H1 (cell line): Measurements from ENCODE around the gene C11orf71. TPM values are rescaled to one million over a fixed set of nuclear protein-coding genes. Genes with fewer than 3 reads are reported as not detected.

Source experiments
- CTCF ChIA-PET: fragments of 300-600 bp; sonication (Branson Sonifier 250); formaldehyde crosslinking; loops from one replicate; lab custom pipeline; 2021; ENCODE audit not compliant: partially characterized antibody; lab: Charles Lee
- POLR2A ChIA-PET: fragments of 300-600 bp; sonication (Branson Sonifier 250); formaldehyde crosslinking; loops from one replicate; lab custom pipeline; 2021; ENCODE audit warnings: inconsistent platforms; ENCODE audit not compliant: partially characterized antibody; lab: Charles Lee
- DNase-seq, 2 experiments: peaks; one replicate each; pipeline versions ENCODE4 v3.0.0 to v3.0.0-alpha.2; 2010 to 2022; ENCODE audit warnings: low spot score in 2 of 2, low read depth in 1 of 2, mixed read lengths in 1 of 2
- FAIRE-seq: peaks from 2 replicates; lab custom pipeline; 2011; peaks lifted over from hg19 to GRCh38; lab: Jason Lieb, UNC
- H2AFZ ChIP-seq: 2 replicates; pipeline ENCODE4 v1.8.1; 2012; ENCODE audit warnings: low read length, inconsistent platforms
- H2AK5ac ChIP-seq: 2 replicates; pipeline ENCODE4 v1.6.1; 2013; ENCODE audit warnings: low read depth, low read length
- H2BK120ac ChIP-seq: replicated peaks from 2 replicates; pipeline ENCODE3; 2013; ENCODE audit warnings: low read depth, low read length, inconsistent platforms
- H2BK12ac ChIP-seq: 2 replicates; pipeline ENCODE4 v1.6.1; 2013; ENCODE audit warnings: low read depth, low read length
- H2BK15ac ChIP-seq: 2 replicates; pipeline ENCODE4 v1.6.1; 2013; ENCODE audit warnings: low read length
- H2BK20ac ChIP-seq: 2 replicates; pipeline ENCODE4 v1.6.1; 2013; ENCODE audit warnings: low read length
- H2BK5ac ChIP-seq: 2 replicates; pipeline ENCODE4 v1.6.1; 2013; ENCODE audit warnings: low read depth, low read length
- H3K14ac ChIP-seq: 2 replicates; pipeline ENCODE4 v1.6.1; 2013; ENCODE audit warnings: inconsistent platforms; ENCODE audit not compliant: insufficient read length
- H3K18ac ChIP-seq: 2 replicates; pipeline ENCODE4 v1.6.1; 2013; ENCODE audit warnings: low read length; ENCODE audit errors: extremely low read depth
- H3K23ac ChIP-seq: 2 replicates; pipeline ENCODE4 v1.6.1; 2013; ENCODE audit warnings: inconsistent platforms; ENCODE audit not compliant: insufficient read length
- H3K23me2 ChIP-seq: 2 replicates; pipeline ENCODE4 v1.6.1; 2013; ENCODE audit warnings: low read depth, low read length
- H3K27ac ChIP-seq: 2 replicates; pipeline ENCODE4 v1.6.1; 2011; ENCODE audit warnings: low read depth, low read length, inconsistent platforms
- H3K27me3 ChIP-seq, 4 experiments: replicated peaks in 1 of 4; 1 replicate in 1 of 4; 2 replicates in 3 of 4; pipeline versions ENCODE4 v1.6.1 to v1.8.1; 2011 to 2013; ENCODE audit warnings: low read length in 3 of 4, mild to moderate bottlenecking in 3 of 4, inconsistent platforms in 2 of 4, mixed read lengths in 2 of 4, moderate library complexity in 1 of 4; ENCODE audit not compliant: control insufficient read depth in 3 of 4, insufficient read depth in 3 of 4; ENCODE audit errors: extremely low read depth in 1 of 4
- H3K36me3 ChIP-seq, 4 experiments: 2 replicates each; pipeline versions ENCODE4 v1.6.1 to v1.8.1; 2011 to 2013; ENCODE audit warnings: mild to moderate bottlenecking in 4 of 4, low read length in 3 of 4, moderate library complexity in 2 of 4, control low read depth in 1 of 4, inconsistent platforms in 1 of 4; ENCODE audit not compliant: insufficient read depth in 4 of 4, control insufficient read depth in 2 of 4
- H3K4ac ChIP-seq: replicated peaks from 2 replicates; pipeline ENCODE3; 2013; ENCODE audit warnings: low read length, low read depth, mixed read lengths, inconsistent platforms; ENCODE audit not compliant: insufficient read length
- H3K4me1 ChIP-seq, 4 experiments: replicated peaks in 1 of 4; 1 replicate in 1 of 4; 2 replicates in 3 of 4; pipeline versions ENCODE4 v1.6.1 to v1.8.1; 2011 to 2013; ENCODE audit warnings: low read length in 3 of 4, inconsistent platforms in 2 of 4, mixed read lengths in 1 of 4; ENCODE audit not compliant: insufficient read depth in 4 of 4, control insufficient read depth in 3 of 4
- H3K4me2 ChIP-seq, 2 experiments: 2 replicates each; pipeline versions ENCODE4 v1.6.1 to v1.8.1; 2011 to 2013; ENCODE audit warnings: low read depth in 2 of 2, low read length in 2 of 2, control low read depth in 1 of 2, inconsistent platforms in 1 of 2, mild to moderate bottlenecking in 1 of 2; ENCODE audit not compliant: insufficient read depth in 1 of 2
- H3K4me3 ChIP-seq, 4 experiments: fragments of 200-600, 300-600 bp in 1 of 4; sonication (generic), shearing (Covaris generic), sonication (Bioruptor Twin) in 1 of 4; 2 replicates each; pipeline versions ENCODE4 v1.5.1 to v1.8.1; 2011 to 2016; ENCODE audit warnings: low read length in 4 of 4, low read depth in 3 of 4, control low read depth in 2 of 4, inconsistent platforms in 2 of 4, mild to moderate bottlenecking in 2 of 4, mixed read lengths in 1 of 4, moderate library complexity in 1 of 4; ENCODE audit not compliant: insufficient read depth in 2 of 4; ENCODE audit errors: extremely low read depth in 1 of 4
- H3K56ac ChIP-seq: replicated peaks from 2 replicates; pipeline ENCODE3; 2013; ENCODE audit warnings: low read depth, mild to moderate bottlenecking, mixed read lengths, low read length, inconsistent platforms; ENCODE audit not compliant: insufficient read length
- H3K79me1 ChIP-seq: 2 replicates; pipeline ENCODE4 v1.6.1; 2013; ENCODE audit warnings: low read depth, low read length, control low read depth
- H3K79me2 ChIP-seq, 2 experiments: 2 replicates each; pipeline versions ENCODE4 v1.6.1 to v1.8.1; 2012 to 2013; ENCODE audit warnings: low read length in 2 of 2, mild to moderate bottlenecking in 2 of 2, inconsistent platforms in 1 of 2; ENCODE audit not compliant: insufficient read depth in 2 of 2, control insufficient read depth in 1 of 2
- H3K9ac ChIP-seq, 4 experiments: replicated peaks in 1 of 4; 1 replicate in 1 of 4; 2 replicates in 3 of 4; pipeline versions ENCODE4 v1.6.1 to v1.8.1; 2011 to 2013; ENCODE audit warnings: low read depth in 3 of 4, low read length in 3 of 4, control low read depth in 2 of 4, mild to moderate bottlenecking in 2 of 4, moderate library complexity in 2 of 4, inconsistent platforms in 1 of 4; ENCODE audit errors: extremely low read depth in 1 of 4
- H3K9me3 ChIP-seq, 2 experiments: 2 replicates each; pipeline versions ENCODE4 v1.6.1 to v1.8.1; 2012 to 2013; ENCODE audit warnings: mild to moderate bottlenecking in 2 of 2, moderate library complexity in 2 of 2, control low read depth in 1 of 2, inconsistent platforms in 1 of 2, low read depth in 1 of 2, low read length in 1 of 2, mixed read lengths in 1 of 2; ENCODE audit not compliant: insufficient read depth in 2 of 2
- H4K20me1 ChIP-seq, 2 experiments: replicated peaks in 1 of 2; 2 replicates each; pipeline versions ENCODE3 to v1.8.1; 2011 to 2013; ENCODE audit warnings: inconsistent platforms in 2 of 2, low read length in 2 of 2, mild to moderate bottlenecking in 1 of 2; ENCODE audit not compliant: insufficient read depth in 2 of 2, control insufficient read depth in 1 of 2
- H4K5ac ChIP-seq: 2 replicates; pipeline ENCODE4 v1.6.1; 2013; ENCODE audit warnings: low read length, low read depth, mixed read lengths, inconsistent platforms; ENCODE audit not compliant: insufficient read length
- H4K8ac ChIP-seq: 2 replicates; pipeline ENCODE4 v1.8.0; 2013; ENCODE audit warnings: mild to moderate bottlenecking, moderate library complexity, low read length, inconsistent platforms; ENCODE audit not compliant: insufficient read depth; ENCODE audit errors: extremely low read depth
- H4K91ac ChIP-seq: replicated peaks from 2 replicates; pipeline ENCODE3; 2013; ENCODE audit warnings: low read length, mixed read lengths, inconsistent platforms; ENCODE audit not compliant: insufficient read length
- BCL11A ChIP-seq, 2 experiments: IDR thresholded peaks; one replicate each; pipeline ENCODE4 v1.6.1; 2011; ENCODE audit warnings: low read depth in 2 of 2, low read length in 2 of 2, mild to moderate bottlenecking in 2 of 2
- CHD1 ChIP-seq: IDR thresholded peaks from 2 replicates; pipeline ENCODE4 v1.6.1; 2012; ENCODE audit warnings: low read depth, low read length, improper control_type of control experiment
- CREB1 ChIP-seq: IDR thresholded peaks from 2 replicates; pipeline ENCODE4 v1.6.1; 2012; ENCODE audit warnings: inconsistent platforms
- GABPA ChIP-seq: IDR thresholded peaks from 2 replicates; pipeline ENCODE4 v1.6.1; 2011; ENCODE audit warnings: mild to moderate bottlenecking, low read length, moderate library complexity, borderline replicate concordance; ENCODE audit not compliant: insufficient read depth
- HDAC6 ChIP-seq: IDR thresholded peaks from one replicate; pipeline ENCODE4 v1.7.1; 2012; ENCODE audit warnings: low read depth, mild to moderate bottlenecking, inconsistent platforms, low read length, moderate library complexity
- NRF1 ChIP-seq: IDR thresholded peaks from 2 replicates; pipeline ENCODE4 v1.6.1; 2011; ENCODE audit warnings: mild to moderate bottlenecking, low read depth, low read length, improper control_type of control experiment
- POLR2A ChIP-seq, 2 experiments: IDR thresholded peaks; 1 replicate in 1 of 2; 2 replicates in 1 of 2; pipeline ENCODE4 v1.6.1; 2011; ENCODE audit warnings: low read depth in 2 of 2, low read length in 2 of 2, mild to moderate bottlenecking in 2 of 2; ENCODE audit errors: control extremely low read depth in 1 of 2
- SIRT6 ChIP-seq: IDR thresholded peaks from one replicate; pipeline ENCODE4 v1.7.1; 2012; ENCODE audit warnings: low read length, inconsistent platforms
- SIX5 ChIP-seq: IDR thresholded peaks from 2 replicates; pipeline ENCODE4 v1.6.1; 2011; ENCODE audit warnings: mild to moderate bottlenecking, low read depth, low read length
- TEAD4 ChIP-seq: IDR thresholded peaks from 2 replicates; pipeline ENCODE4 v1.6.1; 2012; ENCODE audit warnings: low read depth, low read length, inconsistent platforms, mixed read lengths
- WGBS, 2 experiments: shearing (Covaris generic) in 1 of 2; methylation state at CpG; one replicate each; pipeline versions ENCODE4 v1.1.6 to v1.1.7; 2013 to 2015; ENCODE audit warnings: low lambda C conversion rate in 2 of 2, mixed read lengths in 2 of 2, inconsistent platforms in 1 of 2, low coverage in 1 of 2, missing lambda C conversion rate in 1 of 2; ENCODE audit not compliant: insufficient replicate concordance in 2 of 2, insufficient coverage in 1 of 2, insufficient read length in 1 of 2; ENCODE audit errors: extremely low coverage in 1 of 2, missing lambda C conversion rate in 1 of 2; 5-methylcytosine and 5-hydroxymethylcytosine counted together
- long read RNA-seq, 2 experiments: library from RNA in 1 of 2; library from capped mRNA in 1 of 2; stranded (forward); transcript quantifications; one replicate each; pipeline ENCODE4 v2.0.0, GENCODE V29; 2021; ENCODE audit warnings: inconsistent platforms in 1 of 2
- polyA minus RNA-seq, 3 experiments: library from RNA; depleted of rRNA, polyadenylated mRNA; stranded (reverse); fragments of >200 nt; gene quantifications; 1 replicate in 2 of 3; 2 replicates in 1 of 3; pipeline ENCODE4 v1.2.3, GENCODE V29; 2011
- polyA plus RNA-seq, 7 experiments: library from polyadenylated mRNA; depleted of rRNA in 3 of 7; stranded (reverse) in 5 of 7; unstranded in 2 of 7; fragments of >200 nt in 5 of 7; fragments of 200-250 nt in 2 of 7; gene quantifications; 1 replicate in 5 of 7; 2 replicates in 1 of 7; 4 replicates in 1 of 7; pipeline versions ENCODE4 v1.2.1 to v1.2.3, GENCODE V29; 2011 to 2013; ENCODE audit warnings: missing spikeins in 2 of 7, mixed read lengths in 2 of 7
- total RNA-seq: library from RNA; stranded (reverse); fragmentation: NEBNext Ultra II Directional; extraction: Animal tissue kit (Norgen Biotek cat#: 25700); gene quantifications from 2 replicates; pipeline ENCODE4 v1.2.1, GENCODE V29; 2021

The C11orf71 gene
- 5.4 and 5.8 TPM in 2 replicates for total RNA-seq
- polyA plus RNA-seq (2011; rRNA removed), result 8.7 and 13.4 TPM in 2 replicates
- 9.3 TPM for polyA plus RNA-seq (2011; cell fraction: cytosol; rRNA removed)
- 9.2 TPM for polyA plus RNA-seq (2011; cell fraction: nucleus; rRNA removed)
- 3.5 to 4.8 TPM (median 3.7 TPM) in 4 replicates for polyA plus RNA-seq (2012, experiment 1 of 2)
- 2.1 TPM for polyA plus RNA-seq (2012, experiment 2 of 2)
- polyA plus RNA-seq (2013, experiment 1 of 2), result 6.7 TPM
- polyA plus RNA-seq (2013, experiment 2 of 2), result 5.9 TPM
- 5.9 and 6.0 TPM in 2 replicates for polyA minus RNA-seq (2011; rRNA and poly(A)+ RNA removed)
- polyA minus RNA-seq (2011; cell fraction: cytosol; rRNA and poly(A)+ RNA removed), result 5.1 TPM
- polyA minus RNA-seq (2011; cell fraction: nucleus; rRNA and poly(A)+ RNA removed), result 11.4 TPM
- long read RNA-seq, experiment 1, transcript C11orf71-202 (1 exons, 1,980 nt), result major isoform, 9 of 9 reads
- long read RNA-seq, experiment 1, partial matches to known transcripts, result 0 of 9 reads
- long read RNA-seq, experiment 1, other reads (novel, unspliced or antisense), result 0 of 9 reads
- long read RNA-seq, experiment 2, transcript C11orf71-202 (1 exons, 1,980 nt), result major isoform, 5 of 5 reads
- long read RNA-seq, experiment 2, partial matches to known transcripts, result 0 of 5 reads
- long read RNA-seq, experiment 2, other reads (novel, unspliced or antisense), result 0 of 5 reads

- no peak within 1 kb of the TSS for H3K14ac ChIP-seq
- peaks cover 0 to 20% (median 5%) of the 10 kb centered on the region in 4 experiments; a peak in 4 of 8 replicates for H3K36me3 ChIP-seq
- peak within 1 kb of the TSS; percentile 100 for H2BK5ac ChIP-seq
- H2BK15ac ChIP-seq, result peak within 1 kb of the TSS; percentile 93
- H3K79me2 ChIP-seq, result peaks cover 0 to 58% of the 10 kb centered on the region in 2 experiments; a peak in 3 of 4 replicates
- FAIRE-seq (no peak), DNase-seq (peak; percentile 95)
- peak within 1 kb of the TSS; percentile 99 for H2BK120ac ChIP-seq
- no peaks in the 10 kb centered on the region for H3K27me3 ChIP-seq
- H3K79me1 ChIP-seq, result no peaks in the 10 kb centered on the region
- no peak within 1 kb of the TSS for H2BK20ac ChIP-seq
- H3K4ac ChIP-seq, result peak within 1 kb of the TSS; percentile 99
- peak within 1 kb of the TSS; percentile 94 for H3K56ac ChIP-seq
- H3K4me1 ChIP-seq, result no peaks in the 10 kb centered on the region; a peak in 1 of 7 replicates
- peak within 1 kb of the TSS; percentile 99 for H3K27ac ChIP-seq
- H2AK5ac ChIP-seq, result peak within 1 kb of the TSS; percentile 96
- peak within 1 kb of the TSS; percentile 83 to 94 (median 90) for H3K4me3 ChIP-seq
- peak within 1 kb of the TSS; percentile 98 for H4K5ac ChIP-seq
- peaks cover 8% of the 10 kb centered on the region; the same call in 1 of the 2 replicates for H3K23me2 ChIP-seq
- H3K9ac ChIP-seq, result peak within 1 kb of the TSS; percentile 82 to 98 (median 97)
- H4K91ac ChIP-seq, result peak within 1 kb of the TSS; percentile 98
- peak within 1 kb of the TSS; percentile 98; the same call in 1 of the 2 replicates for H2BK12ac ChIP-seq
- 2% methylated on average over 58 of the region's 65 CpGs; no CpG with 5 or more reads in 1 of the 2 experiments for WGBS, 2 experiments
- CTCF ChIA-PET, result interaction anchor here (1.3 kb wide), 1 partner anchor 9 kb away, joined by 3 read pairs; no protein-coding TSS in a partner anchor
- peak within 1 kb of the TSS; percentile 82 for H2AFZ ChIP-seq
- POLR2A ChIA-PET, result interaction anchor here (0.7 to 1.8 kb wide), 8 partner anchors 12 to 149 kb away, joined by 3 to 14 read pairs (median 4); no protein-coding TSS in a partner anchor
- peak within 1 kb of the TSS; percentile 99 for H4K8ac ChIP-seq
- H4K20me1 ChIP-seq, result peaks cover 0 to 2% of the 10 kb centered on the region in 2 experiments
- H3K9me3 ChIP-seq, result no peaks in the 10 kb centered on the region
- peak within 1 kb of the TSS; percentile 94 for H3K18ac ChIP-seq
- peak within 1 kb of the TSS; percentile 89 to 95 for H3K4me2 ChIP-seq
- H3K23ac ChIP-seq, result no peak within 1 kb of the TSS
- TF ChIP-seq CREB1 (peak; percentile 87), GABPA (no peak), POLR2A (IDR thresholded peaks at IDR 0.05; ENCODE audit: control extremely low read depth in 1 of 2, low read depth in 2 of 2, low read length in 2 of 2) (peak in 1 of 2 experiments; percentile 98; a peak in 2 of 3 replicates), SIRT6 (no peak), NRF1 (peak; percentile 76), BCL11A (IDR thresholded peaks at IDR 0.05; ENCODE audit: low read depth in 2 of 2, low read length in 2 of 2) (no peak), HDAC6 (no peak), CHD1 (no peak), TEAD4 (0 out of 2 replicates have a peak, but pooled peaks have one; percentile 3), SIX5 (no peak)
These were observed at the start of gene C11orf71, which contains the start of gene RBM7 for GRCh38 chr11:114400216-114400914. C11orf71 (minus strand) TSS chr11:114400511; CDS start chr11:114400331, 180 bp downstream. RBM7 (plus strand) TSS chr11:114400666; CDS start chr11:114400672, 6 bp downstream.
